H1 (cell line): ENCODE data around the gene DAB2IP. TPM values are rescaled to one million over a fixed set of nuclear protein-coding genes. Genes with fewer than 3 reads are reported as not detected.

Source experiments
- E2F6 ChIP-seq: IDR thresholded peaks from 2 replicates; pipeline ENCODE4 v1.6.1; 2012; ENCODE audit warnings: inconsistent platforms
- PHF8 ChIP-seq: fragments of 200-600 bp; sonication (generic); conservative IDR thresholded peaks from 2 replicates; pipeline ENCODE4 v1.7.1; 2012; ENCODE audit warnings: low read depth, mild to moderate bottlenecking, inconsistent platforms, low read length, moderate library complexity
- RBBP5 ChIP-seq: IDR thresholded peaks from 2 replicates; pipeline ENCODE4 v1.7.1; 2012; ENCODE audit warnings: low read depth, mild to moderate bottlenecking, inconsistent platforms, low read length, moderate library complexity, borderline replicate concordance
- RFX5 ChIP-seq: IDR thresholded peaks from 2 replicates; pipeline ENCODE4 v1.6.1; 2011; ENCODE audit warnings: low read depth, low read length, improper control_type of control experiment, borderline replicate concordance
- RNF2 ChIP-seq: fragments of 200-900, 300-1000 bp; sonication (generic); IDR thresholded peaks from 2 replicates; pipeline ENCODE4 v1.7.1; 2016; ENCODE audit warnings: borderline replicate concordance, low read depth, mild to moderate bottlenecking, antibody characterized with exemption, low read length; ENCODE audit not compliant: poor library complexity, severe bottlenecking; ENCODE audit errors: missing control alignments
- polyA plus RNA-seq, 7 experiments: library from polyadenylated mRNA; depleted of rRNA in 3 of 7; stranded (reverse) in 5 of 7; unstranded in 2 of 7; fragments of >200 nt in 5 of 7; fragments of 200-250 nt in 2 of 7; gene quantifications; 1 replicate in 5 of 7; 2 replicates in 1 of 7; 4 replicates in 1 of 7; pipeline versions ENCODE4 v1.2.1 to v1.2.3, GENCODE V29; 2011 to 2013; ENCODE audit warnings: missing spikeins in 2 of 7, mixed read lengths in 2 of 7
- total RNA-seq: library from RNA; stranded (reverse); fragmentation: NEBNext Ultra II Directional; extraction: Animal tissue kit (Norgen Biotek cat#: 25700); gene quantifications from 2 replicates; pipeline ENCODE4 v1.2.1, GENCODE V29; 2021

Gene DAB2IP
- total and polyA plus RNA-seq, 2 of the 8 experiments (the other 6 are each of a cell fraction or from before 2014, with no cell fraction given), result 19.7 to 39.5 TPM

DNA sequence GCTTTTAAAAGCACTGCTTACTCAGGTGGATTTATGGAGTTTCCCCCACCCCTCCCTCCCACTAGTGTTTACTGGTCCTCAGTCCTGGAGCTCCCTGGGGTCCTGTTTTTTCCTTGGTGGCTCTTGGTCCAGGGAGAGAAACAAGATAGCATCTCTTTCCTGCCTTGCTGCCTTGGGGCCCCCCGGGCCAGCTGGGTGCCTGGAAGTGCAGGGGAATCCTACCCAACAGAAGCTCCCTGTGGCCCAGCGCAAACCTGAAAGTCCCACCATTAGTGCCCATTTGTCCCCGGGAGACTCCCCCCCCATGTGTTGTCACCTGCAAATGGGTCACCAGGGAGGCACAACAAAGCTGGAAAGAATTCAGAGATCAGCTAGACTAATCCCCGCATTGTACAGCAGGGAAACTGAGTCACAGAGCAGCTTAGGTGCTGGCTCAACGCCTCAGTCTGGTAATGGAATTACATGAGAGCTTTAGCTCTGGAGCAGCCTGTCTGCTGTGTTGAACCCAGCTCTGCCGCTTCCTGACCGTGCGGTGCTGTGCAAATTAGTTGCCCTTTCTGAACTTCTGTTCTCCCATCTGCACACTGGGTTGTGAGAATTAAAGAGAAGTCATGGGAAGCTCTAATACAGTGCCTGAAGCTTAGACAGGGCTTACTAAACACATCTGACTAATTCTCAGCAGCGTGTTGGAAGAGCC lies 38.2 kb downstream of the DAB2IP start (continued):
- TF ChIP-seq RBBP5, result no peak
- TF ChIP-seq PHF8, result no peak
- TF ChIP-seq RNF2, result no peak
- no peak for TF ChIP-seq RFX5
- TF ChIP-seq E2F6, result no peak
